T-helper 1 cell treated with Interleukin-12 subunit alpha and Interleukin-12 subunit beta and Interleukin-4 antibody, amounts not matched to agents 30 ng/mL and 1 ng/mL, for 36 hours (primary cell): ENCODE measurements around the gene MRPS18B. TPM values are rescaled to one million over a fixed set of nuclear protein-coding genes. Genes with fewer than 3 reads are reported as not detected.

Experiments
- intact Hi-C: fragments of 100-400 bp; cut with micrococcal nuclease; formaldehyde crosslinking; loops from one replicate; pipeline ENCODE4 v1.15.1; 2024
- total RNA-seq: library from RNA; stranded (reverse); gene quantifications from 2 replicates; pipeline ENCODE4 v1.2.3, GENCODE V29; 2022

Gene MRPS18B
- total RNA-seq, result 37.9 and 39.0 TPM in 2 replicates

DNA sequence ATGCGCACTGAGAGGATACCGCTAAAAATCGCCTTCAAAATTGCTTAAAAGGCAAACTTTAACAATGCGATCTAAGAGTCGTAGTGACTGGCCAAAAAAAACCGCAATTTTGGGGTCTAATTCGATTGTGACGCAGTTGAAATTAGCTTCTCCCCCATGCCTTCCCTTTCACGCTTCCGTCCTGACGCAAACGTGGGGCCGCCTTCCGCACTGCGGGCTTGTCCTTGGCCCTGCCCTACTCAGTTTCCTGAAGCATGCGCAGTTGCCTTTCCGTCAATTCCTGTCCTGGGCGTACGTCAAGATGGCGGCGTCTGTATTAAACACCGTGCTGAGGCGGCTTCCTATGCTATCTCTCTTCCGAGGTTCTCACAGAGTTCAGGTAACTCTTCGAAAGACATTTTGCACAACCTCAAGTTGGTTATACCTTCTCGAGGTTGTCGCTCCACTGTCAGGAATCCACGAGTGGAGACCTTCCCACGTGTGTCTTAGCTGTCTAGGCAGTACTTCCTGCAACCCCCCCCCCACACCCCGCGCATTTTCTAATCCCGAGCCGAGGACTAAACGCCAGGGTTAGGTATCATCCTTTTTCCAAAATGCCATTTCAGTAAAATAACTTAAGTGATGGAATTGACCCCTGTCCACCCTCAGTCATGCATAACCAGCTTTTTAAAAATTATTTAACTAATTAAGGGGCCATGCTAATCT lies at the start of gene MRPS18B:
Gene MRPS18B (plus strand): TSS at position 276 of the 705 bp plus-strand sequence. CDS start 26 bp downstream, at position 302.
- intact Hi-C loops, result loop anchor here (1.0 to 10.0 kb wide), 18 partner anchors 9 to 1280 kb away; partner anchors contain the start of genes ABCF1, ATAT1, C6orf136 and EHMT2

DNA sequence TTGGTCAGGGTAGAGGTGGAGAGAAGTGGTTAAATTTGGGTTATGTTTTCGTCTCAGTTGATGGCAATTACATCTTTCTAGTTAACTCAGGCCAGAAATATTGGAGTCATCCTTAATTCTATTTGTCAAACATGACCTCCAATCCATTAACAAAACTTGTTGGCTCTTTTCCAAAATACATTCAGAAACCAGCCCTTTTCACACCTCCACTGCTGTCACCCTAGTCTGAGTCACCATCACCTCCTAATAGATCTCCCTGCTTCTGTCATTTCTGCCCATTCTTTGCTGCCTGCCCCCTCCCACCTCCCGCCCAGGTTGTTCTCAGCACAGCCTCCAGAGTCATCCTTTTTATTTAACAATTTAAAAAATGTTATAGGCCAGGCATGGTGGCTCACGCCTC lies 49.4 kb upstream of the MRPS18B start:
- intact Hi-C loops, result no loop called here

DNA sequence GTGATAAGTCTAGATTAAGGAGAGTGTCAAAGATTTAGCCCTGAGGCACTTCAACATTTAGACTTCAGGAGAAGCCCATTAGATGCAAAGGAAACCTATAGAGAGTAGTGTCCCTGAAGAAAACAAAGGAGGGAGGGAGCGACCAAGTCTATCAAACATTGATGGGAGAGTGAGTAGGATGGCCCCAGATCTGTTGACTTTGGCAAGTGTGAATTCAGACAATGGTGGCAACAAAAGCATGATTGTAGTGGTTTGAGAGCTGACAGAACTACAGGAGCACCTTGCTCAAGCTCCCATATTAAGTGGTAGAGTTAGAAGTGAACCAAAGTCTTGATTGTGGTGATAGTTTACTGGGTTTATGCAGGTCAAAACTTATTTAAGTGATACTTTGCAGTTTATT lies 47.4 kb upstream of the MRPS18B start:
- intact Hi-C loops, result loop anchor here (2.0 to 5.0 kb wide), 7 partner anchors 27 to 1097 kb away; partner anchors contain the start of genes CSNK2B, GTF2H4, LY6G5B and PPP1R11

DNA sequence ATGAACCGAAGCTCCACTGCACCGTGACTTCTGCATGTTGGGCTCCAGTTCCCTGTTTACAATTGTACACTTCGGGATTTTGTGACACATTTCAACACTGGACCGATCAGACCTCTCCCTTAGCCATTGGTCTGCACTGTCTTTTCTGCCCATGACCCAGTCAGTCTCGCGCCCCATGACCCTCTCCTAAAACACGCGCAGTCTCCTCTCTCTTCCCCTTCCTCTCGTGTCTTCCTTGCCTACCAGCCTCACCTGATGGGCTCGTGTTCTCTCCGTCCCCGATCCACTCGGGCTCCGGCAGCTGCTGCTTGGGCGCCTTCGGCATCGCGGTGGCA lies 46.9 kb upstream of the MRPS18B start:
- intact Hi-C loops, result loop anchor here (1.0 to 5.0 kb wide), 19 partner anchors 13 to 1097 kb away; partner anchors contain the start of genes ATAT1, BAG6, C6orf136 and CSNK2B

DNA sequence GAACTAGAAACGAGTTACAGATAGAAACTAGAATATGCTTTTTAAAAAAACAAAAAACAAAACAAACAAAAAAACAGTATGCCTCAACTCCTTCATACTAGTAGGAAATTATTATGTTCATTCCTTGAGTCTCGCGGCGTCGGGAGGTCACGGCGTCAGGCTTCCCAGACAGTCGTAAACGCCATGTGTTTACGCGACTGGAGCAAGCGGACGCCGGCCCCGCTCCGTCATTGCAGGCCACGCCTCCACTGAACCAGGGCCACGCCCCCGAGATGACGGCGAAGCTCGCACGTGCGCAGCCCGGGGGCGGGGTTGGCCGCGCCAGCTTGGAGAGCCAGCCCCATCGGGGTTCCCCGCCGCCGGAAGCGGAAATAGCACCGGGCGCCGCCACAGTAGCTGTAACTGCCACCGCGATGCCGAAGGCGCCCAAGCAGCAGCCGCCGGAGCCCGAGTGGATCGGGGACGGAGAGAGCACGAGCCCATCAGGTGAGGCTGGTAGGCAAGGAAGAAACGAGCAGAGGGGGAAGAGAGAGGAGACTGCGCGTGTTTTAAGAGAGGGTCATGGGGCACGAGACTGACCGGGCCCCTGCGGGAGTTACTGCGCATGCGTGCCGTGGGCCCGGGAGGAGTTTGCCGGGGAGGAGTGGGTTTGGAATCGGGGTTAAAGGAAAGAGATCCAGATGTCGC lies 46.4 kb upstream of the MRPS18B start, which contains the start of gene ABCF1:
Gene ABCF1 (plus strand): TSS at position 368 of the 687 bp plus-strand sequence. CDS start 46 bp downstream, at position 414.
- intact Hi-C loops, result loop anchor here (1.0 to 5.0 kb wide), 19 partner anchors 14 to 1096 kb away; partner anchors contain the start of genes ATAT1, BAG6, C6orf136 and CSNK2B

DNA sequence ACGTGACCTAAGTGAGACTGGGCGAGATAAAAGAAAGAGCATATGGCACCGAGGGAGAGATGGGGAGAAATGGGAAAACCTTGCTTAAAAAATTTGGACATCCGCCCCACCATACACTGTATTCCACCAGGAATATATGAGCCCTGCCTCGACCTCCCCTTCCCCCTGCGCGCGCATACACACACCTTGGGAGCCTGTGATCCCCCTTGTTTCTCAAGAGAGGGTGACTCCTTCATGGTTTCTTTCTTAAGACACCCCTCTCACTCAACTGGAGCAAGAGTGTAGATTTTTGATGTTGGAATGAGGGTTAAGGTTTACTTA lies 45.9 kb upstream of the MRPS18B start:
- intact Hi-C loops, result loop anchor here (1.0 to 5.0 kb wide), 19 partner anchors 14 to 1096 kb away; partner anchors contain the start of genes ATAT1, BAG6, C6orf136 and CSNK2B

DNA sequence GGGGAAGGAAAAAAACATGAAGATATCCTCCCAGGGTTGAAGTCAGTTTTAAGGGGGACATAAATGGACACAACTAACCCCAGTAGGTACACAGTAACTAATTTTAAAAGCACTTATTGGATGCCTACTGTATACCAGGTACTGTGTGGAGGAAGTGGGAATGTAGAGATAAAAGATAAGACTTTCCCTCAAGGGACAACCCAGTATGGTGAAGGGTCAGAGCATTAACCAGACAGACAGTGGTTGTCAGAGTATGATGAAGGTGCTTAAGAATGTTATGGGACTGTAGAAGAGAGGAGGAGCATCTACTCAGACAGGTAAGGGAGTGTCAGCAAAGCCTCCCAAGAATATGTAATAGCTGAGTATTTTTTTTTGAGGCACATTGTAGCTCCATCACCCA lies 45.5 kb upstream of the MRPS18B start:
- intact Hi-C loops, result loop anchor here (5.0 kb wide), 5 partner anchors 245 to 1095 kb away; partner anchors contain the start of genes CSNK2B, GTF2H4, LY6G5B and TRIM26

DNA sequence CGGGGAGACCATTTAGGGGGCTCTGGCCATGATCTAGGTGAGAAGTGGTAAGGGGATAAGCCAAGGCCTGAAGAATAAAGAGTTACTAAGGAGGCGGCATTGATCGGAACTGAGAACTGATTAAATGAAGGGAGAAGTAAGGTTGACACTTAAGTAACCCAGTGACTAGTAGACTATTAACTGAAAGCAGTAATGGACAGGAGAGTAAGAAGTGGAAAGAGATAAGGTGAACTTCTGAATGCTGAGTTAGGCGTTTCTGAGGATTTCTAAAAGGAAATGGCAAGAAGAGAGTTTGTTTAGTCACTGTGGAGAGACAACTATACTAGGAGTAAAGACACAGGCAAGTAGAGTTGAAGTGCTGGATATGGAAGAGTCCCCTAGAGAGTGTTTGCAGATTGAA lies 44.5 kb upstream of the MRPS18B start:
- intact Hi-C loops, result loop anchor here (5.0 kb wide), 5 partner anchors 246 to 1094 kb away; partner anchors contain the start of genes CSNK2B, GTF2H4, LY6G5B and TRIM26

DNA sequence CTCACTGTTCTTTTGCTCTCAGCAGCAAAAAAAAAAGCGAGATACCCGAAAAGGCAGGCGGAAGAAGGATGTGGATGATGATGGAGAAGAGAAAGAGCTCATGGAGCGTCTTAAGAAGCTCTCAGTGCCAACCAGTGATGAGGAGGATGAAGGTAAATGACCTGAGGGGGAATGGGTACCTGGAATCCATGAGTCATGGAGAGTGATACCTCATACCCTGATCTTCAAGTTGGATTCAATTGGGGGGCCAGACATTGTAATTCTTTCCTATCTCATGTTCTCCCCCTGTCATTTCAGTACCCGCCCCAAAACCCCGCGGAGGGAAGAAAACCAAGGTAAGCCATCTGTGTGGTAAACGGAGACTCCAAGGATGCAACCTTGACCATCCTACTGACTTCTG lies 39.6 kb upstream of the MRPS18B start:
- intact Hi-C loops, result no loop called here

DNA sequence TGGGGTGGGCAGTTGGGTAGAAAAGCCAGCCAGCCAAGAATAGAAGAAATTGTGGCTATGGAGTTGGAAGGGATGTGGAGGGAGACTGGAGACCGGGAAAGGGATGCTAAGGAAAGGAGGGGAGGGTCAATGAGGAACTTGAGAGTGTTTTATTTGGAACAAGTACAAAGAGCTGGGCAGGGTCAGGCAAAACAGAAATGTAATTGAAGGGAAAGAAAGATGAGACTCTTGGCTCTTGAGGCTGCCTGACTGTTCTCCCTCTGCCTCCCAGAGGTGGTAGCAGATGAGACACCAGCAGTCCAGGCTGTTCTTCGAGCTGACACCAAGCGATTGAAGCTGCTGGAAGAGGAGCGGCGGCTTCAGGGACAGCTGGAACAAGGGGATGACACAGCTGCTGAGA lies 33.7 kb upstream of the MRPS18B start:
- intact Hi-C loops, result no loop called here

DNA sequence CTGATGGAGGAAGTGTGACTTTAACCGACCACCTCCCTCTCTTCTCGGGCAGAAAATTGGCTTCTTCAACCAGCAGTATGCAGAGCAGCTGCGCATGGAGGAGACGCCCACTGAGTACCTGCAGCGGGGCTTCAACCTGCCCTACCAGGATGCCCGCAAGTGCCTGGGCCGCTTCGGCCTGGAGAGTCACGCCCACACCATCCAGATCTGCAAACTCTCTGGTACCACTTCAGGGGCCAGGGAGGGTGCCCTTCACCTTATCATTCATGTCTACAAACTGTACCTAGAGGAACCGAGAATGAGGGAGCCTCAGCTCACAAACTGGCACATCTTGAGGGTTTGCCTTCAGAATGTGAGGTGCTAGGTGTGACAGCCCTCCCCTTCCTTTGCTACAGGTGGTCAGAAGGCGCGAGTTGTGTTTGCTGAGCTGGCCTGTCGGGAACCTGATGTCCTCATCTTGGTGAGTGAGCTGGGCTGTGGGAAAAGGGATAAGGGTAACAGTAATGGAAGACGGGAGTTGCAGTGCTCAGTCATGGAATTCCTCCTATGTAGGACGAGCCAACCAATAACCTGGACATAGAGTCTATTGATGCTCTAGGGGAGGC lies 27.8 kb upstream of the MRPS18B start:
- intact Hi-C loops, result no loop called here

DNA sequence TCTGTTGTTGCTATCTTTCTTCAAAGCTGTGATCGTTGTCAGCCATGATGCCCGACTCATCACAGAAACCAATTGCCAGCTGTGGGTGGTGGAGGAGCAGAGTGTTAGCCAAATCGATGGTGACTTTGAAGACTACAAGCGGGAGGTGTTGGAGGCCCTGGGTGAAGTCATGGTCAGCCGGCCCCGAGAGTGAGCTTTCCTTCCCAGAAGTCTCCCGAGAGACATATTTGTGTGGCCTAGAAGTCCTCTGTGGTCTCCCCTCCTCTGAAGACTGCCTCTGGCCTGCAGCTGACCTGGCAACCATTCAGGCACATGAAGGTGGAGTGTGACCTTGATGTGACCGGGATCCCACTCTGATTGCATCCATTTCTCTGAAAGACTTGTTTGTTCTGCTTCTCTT lies 27.1 kb upstream of the MRPS18B start:
- intact Hi-C loops, result no loop called here

DNA sequence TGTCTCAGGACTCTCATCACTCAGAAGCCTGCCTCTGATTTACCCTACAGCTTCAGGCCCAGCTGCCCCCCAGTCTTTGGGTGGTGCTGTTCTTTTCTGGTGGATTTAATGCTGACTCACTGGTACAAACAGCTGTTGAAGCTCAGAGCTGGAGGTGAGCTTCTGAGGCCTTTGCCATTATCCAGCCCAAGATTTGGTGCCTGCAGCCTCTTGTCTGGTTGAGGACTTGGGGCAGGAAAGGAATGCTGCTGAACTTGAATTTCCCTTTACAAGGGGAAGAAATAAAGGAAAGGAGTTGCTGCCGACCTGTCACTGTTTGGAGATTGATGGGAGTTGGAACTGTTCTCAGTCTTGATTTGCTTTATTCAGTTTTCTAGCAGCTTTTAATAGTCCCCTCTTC lies 26.6 kb upstream of the MRPS18B start:
- intact Hi-C loops, result no loop called here

DNA sequence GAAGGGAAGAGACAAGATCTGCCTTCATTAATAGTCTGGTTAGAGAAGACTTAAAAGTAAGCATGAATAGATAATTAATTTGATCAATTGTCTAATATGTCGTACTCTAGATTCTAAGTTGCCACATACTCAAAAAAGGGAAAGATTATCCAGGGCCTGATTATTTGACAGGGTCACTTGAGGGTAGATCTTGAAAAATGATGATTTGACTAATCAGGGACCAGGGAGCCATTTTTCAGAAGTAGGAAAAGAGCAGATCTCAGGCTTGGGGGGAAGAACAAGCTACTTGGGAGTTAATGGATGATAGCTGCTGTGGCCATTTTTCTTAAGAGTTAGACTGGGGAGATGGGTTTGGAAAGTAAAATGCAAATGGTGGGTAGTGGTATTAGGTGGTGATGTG lies 25.4 kb upstream of the MRPS18B start:
- intact Hi-C loops, result no loop called here

DNA sequence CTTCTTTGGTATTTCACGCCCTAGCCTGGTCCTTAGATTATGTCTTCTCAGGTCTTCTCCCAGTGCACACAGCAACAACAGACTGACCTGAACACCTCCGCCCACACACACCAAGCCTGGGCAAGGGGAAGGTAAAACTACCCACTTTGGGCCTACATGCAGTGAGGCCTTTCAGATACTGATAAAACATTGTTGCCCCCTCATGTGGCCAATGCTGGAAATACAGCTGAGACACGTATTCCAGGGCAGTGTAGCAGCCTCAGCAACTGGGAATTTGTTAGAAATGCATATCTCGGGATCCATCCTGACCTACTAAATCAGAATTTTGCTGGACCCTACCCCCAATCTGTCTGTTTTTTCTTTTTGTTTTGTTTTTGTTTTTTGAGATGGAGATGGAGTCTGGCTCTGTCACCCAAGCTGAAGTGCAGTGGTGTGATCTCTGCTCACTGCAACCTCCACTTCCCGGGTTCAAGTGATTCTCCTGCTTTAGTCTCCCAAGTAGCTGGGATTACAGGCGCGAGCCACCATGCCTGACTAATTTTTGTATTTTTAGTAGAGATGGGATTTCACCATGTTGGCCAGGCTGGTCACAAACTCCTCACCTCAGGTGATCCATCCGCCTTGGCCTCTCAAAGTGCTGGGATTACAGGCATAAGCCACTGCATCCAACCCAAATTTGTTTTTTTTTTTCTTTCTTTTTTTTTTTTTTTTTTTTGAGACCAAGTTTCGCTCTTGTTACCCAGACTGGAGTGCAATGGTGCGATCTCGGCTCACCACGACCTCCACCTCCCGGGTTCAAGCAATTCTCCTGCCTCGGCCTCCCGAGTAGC lies 20.1 kb upstream of the MRPS18B start:
- intact Hi-C loops, result loop anchor here (1.0 to 2.0 kb wide), 4 partner anchors 15 to 115 kb away; partner anchors contain the start of gene ABCF1

DNA sequence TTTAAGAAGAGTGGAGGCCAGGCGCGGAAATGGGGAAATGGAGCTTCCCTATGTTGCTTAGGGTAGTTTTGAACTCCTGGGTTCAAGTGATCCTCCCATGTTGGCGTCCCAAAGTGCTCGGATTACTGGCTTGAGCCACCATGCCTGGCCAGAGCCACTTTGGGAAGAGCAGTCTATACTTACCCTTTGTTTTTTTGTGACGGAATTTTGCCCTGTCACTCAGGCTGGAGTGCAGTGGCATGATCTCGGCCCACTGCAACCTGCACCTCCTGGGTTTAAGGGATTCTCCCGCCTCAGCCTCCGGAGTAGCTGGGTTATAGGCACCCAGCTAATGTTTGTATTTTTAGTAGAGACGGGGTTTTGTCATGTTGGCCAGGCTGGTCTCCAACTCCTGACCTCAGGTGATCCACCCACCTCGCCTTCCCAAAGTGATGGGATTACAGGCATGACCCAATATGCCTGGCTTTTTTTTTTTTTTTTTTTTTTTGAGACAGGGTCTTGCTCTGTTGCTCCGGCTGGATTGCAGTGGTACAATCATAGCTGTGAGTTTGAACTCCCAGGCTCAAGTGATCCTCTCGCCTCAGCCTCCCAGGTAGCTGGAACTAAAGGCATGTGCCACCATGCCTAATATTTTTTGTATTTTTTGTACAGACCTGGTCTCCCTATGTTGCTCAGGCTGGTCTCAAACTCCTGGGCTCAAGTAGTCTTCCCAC lies 18.6 kb upstream of the MRPS18B start:
- intact Hi-C loops, result no loop called here

DNA sequence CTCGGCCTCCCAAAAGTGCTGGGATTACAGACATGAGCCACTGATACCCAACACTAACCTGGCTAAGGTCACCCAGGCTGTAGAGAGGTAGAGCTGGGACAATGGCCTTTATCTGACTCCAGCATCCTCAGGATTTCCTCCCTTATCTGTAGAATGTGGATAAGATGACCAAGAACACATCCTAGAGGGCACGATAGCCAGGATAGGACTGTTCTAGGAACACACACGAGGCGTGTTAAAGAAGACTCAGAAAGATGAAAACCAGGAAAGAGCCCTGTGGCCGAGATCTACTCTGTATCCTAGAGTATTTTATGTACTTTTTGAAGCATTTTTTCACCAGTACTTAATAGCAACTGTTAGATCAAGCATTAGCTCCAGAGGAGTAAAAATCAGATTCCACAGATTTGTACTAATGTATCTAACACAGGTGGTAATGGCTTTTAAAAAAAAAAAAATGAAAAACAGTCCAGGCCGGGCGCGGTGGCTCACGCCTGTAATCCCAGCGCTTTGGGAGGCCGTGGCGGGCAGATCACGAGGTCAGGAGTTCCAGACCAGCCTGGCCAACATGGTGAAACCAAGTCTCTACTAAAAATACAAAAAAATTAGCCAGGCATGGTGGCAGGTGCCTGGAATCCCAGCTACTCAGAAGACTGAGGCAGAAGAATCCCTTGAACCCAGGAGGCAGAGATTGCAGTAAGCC lies 17.9 kb upstream of the MRPS18B start:
- intact Hi-C loops, result no loop called here

DNA sequence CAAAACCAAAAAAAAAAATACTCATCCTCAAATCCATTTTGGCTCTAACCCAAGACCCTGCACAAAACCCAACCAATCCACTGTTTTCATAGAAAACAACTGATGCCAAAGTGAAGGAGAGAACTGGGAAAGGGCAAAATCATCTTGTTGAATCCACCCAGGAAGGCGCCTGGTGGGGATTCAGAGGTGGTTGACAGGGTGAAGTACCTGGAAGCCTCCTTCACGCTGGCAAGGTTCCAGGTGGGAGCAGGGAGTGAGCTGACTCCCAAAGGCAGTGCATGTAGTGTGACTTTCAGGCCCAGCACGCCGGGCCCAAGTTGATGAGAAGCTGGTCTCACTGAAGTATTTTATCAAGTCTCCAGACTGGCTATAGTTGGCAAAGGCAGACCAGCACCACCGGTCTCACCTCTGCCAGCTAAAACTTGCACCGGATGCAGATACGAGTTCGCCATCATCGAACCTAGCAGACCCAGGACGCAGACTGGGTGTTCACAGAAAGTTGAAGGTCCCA lies 17.1 kb upstream of the MRPS18B start:
- intact Hi-C loops, result no loop called here

DNA sequence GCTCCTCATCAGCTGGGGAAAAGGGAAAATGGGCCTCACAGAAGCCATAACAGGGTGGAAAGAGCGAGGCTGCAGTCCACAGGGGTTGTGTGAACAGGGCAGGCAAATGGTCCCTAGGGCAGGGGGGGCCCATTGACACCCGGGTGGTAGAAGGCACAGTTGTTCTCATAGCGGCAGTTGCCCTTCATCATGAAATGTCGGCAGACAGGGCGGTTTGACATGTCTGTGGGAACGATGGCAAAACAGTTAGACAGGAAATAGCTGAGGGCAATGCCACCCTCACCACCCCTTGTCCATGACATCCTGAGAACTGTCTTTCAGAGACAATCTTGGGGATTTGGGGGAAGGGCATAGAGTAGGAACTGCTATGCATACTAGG lies 16.2 kb upstream of the MRPS18B start:
- intact Hi-C loops, result no loop called here
